Measurements from ENCODE around the gene ST3GAL5.

DNA sequence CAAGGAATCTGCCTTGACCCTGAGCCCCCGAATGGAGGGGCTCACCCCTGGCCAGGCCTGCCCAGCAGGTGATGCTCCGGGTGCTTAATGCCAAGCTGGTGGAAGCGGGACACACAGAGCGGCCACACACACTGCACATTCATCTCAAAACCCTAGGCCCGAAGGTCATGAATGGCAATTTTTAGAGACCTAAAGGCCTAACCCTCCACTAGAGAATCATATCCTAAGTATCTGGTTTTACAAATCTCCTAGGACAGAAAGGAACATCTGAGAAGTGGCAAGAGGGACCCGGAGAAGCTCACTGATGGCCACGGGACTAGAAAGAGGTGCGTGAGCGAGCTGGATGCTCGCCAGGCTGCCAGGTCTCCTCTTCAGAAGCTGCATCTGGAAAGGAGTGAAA, 38.3 kb downstream of the ST3GAL5 start:
- TF ChIP-seq CTCF (IDR thresholded peaks at IDR 0.05; ENCODE audit: borderline replicate concordance, extremely low read depth, low read length, poor library complexity, severe bottlenecking) = no peak
- TF ChIP-seq EZH2 (IDR thresholded peaks at IDR 0.05; ENCODE audit: borderline replicate concordance, low read depth, low read length, severe bottlenecking) = no peak
